HG03442 (cell line): Measurements from ENCODE around the gene EFNA3.

Experiments
- ATAC-seq: cut with Tn5 transposase; IDR thresholded peaks from one replicate; pipeline ENCODE4 v1.9.1; 2021; ENCODE audit warnings: mild to moderate bottlenecking, moderate library complexity; ENCODE audit not compliant: unreplicated experiment

The EFNA3 gene, protein sequence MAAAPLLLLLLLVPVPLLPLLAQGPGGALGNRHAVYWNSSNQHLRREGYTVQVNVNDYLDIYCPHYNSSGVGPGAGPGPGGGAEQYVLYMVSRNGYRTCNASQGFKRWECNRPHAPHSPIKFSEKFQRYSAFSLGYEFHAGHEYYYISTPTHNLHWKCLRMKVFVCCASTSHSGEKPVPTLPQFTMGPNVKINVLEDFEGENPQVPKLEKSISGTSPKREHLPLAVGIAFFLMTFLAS

DNA sequence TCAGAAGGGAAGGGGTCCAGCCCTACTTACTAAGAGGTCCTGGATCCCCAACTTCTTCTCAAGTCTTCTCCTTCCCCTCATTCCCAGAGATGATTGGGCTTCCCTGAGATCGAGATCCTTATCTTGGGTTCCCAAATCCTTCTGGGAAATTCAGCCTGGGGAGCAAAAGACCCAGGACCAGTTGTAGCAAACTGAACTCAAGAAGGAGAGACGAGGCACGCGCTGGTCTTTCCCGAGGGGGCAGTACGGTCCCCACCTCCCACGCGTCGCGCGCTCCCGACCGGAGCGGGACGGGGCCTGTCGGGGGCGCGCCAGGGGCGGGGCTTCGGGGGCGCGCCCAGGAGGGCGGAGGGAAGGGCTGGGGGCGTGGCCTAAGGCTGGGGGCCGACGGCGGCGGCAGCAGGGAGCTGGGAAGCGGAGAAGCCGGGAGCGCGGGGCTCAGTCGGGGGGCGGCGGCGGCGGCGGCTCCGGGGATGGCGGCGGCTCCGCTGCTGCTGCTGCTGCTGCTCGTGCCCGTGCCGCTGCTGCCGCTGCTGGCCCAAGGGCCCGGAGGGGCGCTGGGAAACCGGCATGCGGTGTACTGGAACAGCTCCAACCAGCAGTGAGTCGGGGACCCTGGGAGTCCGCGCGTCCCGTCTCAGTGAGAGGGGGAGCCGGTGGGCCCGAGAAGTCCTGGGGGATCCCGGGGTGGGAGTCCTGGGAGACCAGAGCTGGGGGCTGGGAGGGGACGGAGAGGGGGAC is at the start of gene EFNA3:
Gene EFNA3, plus strand, starts transcription at position 369 of the 741 bp plus-strand sequence. Its CDS starts 105 bp downstream, at position 474.
- ATAC-seq: no peak

DNA sequence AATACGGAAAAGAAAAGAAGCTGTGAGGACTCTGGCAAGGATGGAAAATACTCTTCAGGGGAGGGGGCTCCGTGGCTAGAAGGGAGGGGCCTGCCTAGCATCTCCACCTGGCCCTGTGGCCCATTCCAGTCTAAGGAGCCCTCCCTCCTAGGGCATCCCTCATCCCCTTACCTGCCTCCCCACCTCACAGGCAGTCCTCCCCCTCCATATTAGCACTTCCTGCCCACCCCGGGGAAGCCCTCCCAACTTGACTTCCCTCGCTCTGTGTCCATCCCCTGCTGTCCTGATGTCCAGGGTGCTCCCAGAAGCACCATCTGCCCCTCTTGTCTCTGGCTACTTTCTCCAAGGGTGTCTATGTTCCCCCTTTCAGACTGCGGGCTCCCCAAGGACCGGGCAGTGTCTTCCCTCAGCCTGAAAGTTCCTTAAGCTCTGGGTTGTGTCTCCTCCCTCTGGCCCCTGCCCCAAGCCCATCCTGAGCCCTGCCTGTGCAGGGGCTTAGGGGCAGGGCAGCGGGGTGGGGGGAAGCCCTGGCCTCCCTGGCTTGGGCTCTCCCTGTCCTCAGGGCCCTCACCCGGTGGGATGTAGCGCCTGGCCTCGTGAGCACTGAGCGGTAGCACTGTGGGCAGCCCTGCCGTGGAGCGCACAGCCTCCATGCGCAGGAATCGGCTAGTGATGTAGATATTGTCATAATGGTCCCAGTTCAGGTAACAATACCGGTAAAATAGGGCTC is 49.0 kb upstream of the EFNA3 start:
- ATAC-seq: no peak

DNA sequence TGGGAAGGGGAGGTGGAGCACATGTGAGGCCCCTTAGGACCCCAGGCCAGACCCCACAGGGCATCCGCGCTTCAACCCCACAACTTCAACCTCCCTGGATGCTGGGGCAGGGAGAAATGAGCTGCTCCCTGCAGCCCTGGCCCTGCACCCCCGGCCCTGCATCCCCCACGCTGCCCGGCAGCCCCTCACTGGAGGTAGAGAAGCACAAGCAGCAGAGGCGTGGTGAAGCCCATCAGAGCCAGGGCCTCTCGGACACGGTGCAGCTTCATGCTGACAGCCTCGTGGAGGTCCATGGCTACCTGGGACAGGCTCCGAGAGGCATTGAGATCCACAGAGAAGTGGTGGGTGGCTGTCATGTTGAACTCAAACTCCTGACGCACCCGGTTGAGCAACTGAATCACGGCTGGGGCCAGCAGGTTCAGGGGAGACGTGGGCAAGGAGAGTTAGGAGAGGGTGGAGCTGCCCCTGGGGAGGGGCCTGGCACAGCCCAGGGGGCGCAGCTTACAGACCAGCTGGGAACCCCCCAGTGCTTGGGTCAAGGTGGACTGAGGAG is 48.3 kb upstream of the EFNA3 start:
- no peak for ATAC-seq

DNA sequence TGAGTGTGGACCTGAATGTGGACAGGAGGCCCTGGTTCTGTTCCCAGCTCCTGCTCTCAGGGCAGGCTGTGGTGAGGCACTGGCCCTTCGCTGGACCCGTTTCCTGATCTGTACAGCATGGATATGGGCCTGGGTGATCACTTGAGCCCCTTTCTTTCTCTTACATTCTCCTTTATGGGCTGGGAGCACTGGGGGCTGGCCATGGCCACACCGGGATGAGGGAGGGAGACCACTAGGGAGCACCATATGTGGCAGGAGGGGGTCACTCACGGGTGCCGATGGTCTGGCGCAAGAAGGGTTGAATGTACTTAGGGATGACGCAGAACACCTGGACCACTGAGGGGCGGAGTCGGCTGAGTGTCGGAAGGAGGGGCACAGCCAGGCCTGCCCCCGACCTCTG is 47.7 kb upstream of the EFNA3 start:
- ATAC-seq: no peak

DNA sequence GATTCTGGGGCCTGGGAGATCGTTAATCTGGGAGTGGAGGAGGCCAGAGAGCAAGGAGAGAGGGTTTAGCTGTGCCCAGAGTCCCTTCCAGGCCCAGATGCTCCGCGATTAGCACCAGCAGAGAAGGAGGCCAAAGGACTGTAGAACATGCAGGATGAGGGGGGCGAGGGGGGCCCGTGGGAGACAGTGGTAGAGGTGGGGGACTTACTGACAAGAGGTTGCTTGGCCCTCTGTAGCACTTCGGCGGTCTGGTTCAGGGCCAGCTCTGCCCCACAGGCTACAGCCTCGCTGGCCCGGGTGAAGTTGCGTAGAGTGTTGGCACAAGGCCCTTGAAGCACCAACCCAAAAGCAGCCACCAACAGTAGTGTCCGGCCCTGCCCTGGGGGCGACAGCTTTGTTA is 45.8 kb upstream of the EFNA3 start:
- ATAC-seq: no peak

DNA sequence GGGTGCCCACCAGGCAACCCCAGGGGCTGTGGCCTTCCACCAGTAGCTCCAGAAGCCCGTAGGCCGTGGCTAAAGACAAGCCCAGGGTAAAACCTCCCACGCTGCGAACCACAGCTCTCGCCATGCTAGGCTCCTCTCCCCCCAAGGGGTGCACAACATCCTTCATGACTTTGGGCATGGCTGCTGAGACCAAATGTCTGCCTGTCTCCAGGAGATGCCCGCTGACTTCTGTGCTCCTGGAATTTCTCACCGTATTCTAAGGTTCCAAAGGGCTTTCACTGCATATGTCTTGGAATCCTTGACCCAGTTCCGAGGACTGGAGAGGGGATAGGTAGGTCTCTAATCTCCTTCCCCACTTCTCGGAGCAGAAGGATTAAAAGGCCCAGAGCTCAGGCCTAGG is 45.1 kb upstream of the EFNA3 start, which contains the start of the genes DCST1 and DCST2:
Gene DCST1, plus strand, starts transcription at position 301 of the 400 bp plus-strand sequence. CDS start 213 bp downstream, outside the sequence.
Gene DCST2, minus strand, starts transcription at position 258 of the 400 bp plus-strand sequence. Its CDS starts 80 bp downstream, at position 178.
- no peak for ATAC-seq

DNA sequence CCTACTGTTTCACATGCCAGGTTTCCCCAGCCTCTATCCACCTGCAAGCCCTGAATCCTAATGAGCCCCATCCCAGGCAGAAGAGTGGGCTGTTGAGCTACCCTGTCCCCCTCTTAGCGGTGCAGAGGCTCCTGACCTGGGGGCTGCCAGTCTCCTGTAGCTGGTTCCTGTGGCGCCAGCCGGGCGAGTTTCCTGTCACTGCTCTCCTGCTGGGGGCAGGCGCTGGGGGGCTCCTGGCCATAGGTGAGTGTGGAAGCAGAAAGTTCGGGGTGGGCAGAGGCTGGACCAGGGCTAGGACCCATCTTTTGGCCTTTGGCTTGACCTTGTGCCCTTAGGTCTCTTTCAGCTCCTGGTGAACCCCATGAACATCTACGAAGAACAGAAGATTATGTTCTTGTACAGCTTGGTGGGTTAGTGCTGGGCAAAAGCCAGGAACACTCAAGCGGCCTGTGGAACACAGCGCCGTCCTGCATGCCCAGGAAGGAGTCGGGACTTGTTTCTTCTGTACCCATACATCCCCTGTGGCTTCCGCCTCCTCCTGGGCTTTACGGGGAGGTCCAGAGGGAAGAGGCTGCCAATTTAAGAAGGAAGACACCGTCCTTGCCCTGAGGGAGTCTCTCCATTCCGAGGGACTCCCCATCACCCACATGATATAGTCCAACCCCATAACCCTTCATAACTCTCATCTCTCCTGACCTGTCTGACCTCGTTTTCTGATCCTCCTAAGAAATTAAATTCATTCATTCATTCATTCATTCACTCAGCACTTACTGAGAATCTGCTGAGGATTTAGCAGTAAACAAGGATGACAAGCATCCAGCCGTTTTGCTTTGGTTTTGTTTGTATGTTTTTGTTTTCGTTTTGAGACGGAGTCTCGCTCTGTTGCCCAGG is 44.1 kb upstream of the EFNA3 start:
- ATAC-seq: no peak

DNA sequence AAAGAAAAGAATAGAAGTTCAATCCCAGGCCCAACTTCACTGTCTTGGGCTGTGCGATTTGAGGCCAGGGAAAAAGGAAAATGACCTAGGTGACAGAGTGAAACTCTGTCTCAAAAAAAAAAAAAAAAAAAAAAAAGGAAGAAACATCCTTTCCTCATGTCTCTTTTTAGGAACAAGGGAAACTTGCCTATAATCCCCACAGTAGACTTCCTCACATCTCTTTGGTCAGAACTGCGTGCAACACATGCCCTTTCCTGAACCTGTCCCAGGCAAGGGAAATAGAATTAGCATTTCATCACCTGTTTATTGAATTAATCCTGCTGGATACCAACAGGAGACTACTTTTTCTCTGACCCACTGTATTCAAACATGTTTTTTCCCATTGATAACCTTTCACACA is 42.7 kb upstream of the EFNA3 start:
- ATAC-seq: no peak

DNA sequence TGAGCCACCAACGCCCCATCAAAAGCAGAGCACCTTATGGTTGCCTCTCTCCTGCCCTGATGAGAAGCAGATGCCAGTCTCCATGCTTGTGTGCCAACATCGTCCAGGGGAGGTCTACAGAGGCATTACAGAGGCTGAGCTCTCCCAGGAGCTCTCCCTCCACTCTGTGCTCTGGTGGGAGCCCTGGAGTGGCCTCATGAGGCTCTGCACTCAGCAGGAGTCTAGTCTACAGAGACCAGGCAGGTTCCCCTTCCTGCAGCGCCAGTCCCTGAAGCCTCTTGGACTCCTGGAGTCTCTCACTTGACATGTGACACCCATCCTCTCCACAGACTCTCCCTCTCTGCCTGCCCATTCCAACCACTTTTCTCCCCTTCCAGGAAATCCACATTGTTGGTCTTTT is 41.6 kb upstream of the EFNA3 start:
- no peak for ATAC-seq

DNA sequence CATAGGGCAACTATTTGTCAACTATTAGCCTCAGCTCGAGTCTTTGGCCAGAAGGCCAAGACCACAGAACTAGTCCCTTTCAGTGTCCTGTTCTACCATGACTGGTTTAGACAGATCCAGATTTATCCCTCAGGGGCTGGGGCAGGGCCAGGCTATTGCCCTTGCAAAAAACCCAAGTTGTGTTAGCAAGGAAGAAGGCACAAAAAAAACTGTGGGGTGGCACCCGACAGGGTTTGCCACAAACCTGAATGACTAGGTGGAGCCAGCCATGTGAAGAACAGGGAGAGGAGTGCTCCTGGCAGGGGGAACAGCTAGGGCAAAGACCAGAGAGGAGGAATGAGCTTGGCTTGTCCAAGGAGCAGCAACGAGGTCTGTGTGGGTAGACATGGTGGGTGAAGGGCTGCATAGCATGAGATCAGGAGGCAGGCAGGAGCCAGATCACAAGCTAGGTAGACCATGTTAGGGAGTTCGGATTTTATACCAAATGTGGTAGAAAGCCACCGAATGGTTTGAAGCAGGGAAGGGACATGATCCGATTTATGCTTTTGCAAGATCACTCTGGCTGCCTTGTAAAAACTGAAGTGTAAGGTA is 40.7 kb upstream of the EFNA3 start:
- no peak for ATAC-seq

DNA sequence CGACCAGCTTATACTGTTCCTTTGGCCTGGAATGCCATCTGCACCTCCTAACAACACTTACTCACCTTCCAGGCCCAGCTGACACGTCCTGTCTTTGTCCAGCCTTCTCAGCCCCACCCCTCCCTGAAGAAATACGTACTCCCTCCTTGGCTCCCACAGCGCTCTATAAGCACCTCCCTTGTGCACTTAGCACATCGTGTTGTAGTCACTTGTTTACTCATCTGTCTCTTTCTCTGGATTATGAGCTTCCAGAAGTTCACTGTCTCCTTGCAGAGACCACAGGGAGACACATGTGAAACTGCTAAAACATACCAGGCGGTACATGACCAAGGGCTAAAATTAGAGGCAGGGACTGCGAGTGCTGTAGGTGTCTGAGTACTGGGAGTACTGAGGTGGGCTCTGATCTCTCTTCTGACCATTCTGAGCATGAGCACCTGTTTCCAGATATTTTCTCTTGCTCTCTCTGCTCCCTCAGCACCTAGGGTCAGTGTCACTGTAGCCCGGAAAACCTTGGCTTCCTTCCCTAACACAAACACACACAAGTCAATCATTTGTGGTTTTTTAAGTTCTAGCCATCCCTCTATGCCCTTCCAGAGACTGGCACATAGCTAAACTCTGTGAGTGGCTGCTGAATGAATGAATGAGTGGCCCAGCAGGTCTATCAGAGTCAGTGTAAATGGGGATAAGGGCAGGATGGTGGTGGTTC is 39.9 kb upstream of the EFNA3 start:
- ATAC-seq: no peak

DNA sequence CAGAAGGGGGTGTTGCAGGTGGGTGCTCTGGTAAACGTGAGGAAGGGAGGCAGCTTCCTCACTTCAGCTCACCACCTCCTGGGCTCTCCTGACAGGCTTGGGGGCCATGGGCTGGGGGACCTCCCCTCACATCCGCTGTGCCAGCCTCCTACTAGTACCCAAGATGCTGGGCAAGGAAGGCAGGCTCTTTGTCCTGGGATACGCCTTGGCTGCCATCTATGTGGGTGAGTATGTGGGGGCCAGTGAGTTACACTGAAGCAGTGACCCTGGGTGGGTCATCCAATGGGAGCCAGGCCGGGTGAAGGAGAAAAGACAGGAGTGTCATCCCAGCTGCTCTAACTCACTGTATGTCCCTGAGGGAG is 39.3 kb upstream of the EFNA3 start:
- no peak for ATAC-seq

DNA sequence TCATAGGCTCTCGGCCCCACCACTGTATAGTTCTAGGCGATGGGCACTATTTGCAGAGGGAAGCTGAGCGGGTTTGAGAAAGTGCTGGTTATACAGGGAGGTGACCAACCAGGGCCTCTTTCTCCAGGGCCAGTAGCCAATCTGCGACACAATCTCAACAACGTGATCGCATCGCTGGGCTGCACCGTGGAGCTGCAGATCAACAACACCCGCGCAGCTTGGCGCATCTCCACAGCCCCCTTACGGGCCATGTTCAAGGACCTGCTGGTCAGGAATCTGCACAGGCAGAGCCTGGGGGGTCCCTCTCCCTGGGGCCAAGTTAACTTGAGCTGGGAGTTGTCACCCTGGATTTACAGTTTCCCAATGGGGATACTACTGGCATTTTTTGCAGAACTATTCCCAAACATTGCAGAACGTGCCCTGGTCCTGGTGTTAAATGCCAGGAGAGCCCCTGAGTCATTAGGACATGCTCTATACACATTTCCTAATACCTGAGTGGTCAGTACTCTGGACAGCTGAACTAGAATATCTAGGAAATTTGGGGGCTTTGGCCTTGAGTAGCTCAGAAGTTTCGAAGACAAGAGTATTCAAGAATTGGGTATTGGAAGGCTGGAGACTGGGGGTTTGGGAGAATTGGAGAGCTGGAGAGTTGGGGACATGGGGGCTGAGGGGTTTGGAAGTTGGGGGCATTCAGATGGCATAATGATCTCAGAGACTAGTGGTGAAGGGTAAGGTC is 38.1 kb upstream of the EFNA3 start:
- ATAC-seq: no peak

DNA sequence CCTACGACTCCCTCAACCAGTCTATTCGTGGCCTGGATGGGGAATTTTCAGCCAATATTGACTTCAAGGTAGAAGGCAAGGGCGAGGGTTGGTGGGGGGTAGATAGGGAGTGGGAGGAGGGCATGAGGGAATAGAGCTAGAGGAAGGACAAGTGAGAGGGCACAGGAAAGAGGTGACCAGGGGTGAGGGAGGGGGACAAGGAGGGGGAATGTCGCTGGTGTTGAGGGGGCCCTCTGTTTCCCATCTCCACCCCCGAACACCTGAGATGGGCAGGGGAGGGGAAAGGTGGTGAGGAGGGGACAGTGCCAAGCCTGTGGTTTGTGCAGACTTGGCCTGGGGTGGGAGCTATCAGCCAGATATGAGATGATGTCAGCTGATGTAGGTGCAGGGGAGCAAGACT is 35.8 kb upstream of the EFNA3 start:
- no peak for ATAC-seq

DNA sequence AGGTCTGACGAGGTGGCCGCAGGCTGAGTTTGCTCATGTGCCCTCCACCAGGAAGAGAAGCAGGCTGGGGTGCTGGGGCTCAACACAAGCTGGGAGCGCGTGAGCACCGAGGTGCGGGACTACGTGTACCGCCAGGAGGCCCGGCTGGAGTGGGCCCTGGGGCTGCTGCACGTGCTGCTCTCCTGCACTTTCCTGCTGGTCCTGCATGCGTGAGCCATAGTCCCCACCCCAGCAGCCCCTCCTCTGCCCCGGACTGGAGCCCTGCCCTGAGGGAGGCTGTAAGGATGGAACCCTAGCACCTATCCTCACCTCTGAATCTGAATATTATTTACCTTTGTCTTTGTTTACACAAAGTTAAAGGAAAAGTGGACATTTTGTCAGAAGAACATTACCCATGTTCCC is 35.3 kb upstream of the EFNA3 start:
- ATAC-seq: no peak

DNA sequence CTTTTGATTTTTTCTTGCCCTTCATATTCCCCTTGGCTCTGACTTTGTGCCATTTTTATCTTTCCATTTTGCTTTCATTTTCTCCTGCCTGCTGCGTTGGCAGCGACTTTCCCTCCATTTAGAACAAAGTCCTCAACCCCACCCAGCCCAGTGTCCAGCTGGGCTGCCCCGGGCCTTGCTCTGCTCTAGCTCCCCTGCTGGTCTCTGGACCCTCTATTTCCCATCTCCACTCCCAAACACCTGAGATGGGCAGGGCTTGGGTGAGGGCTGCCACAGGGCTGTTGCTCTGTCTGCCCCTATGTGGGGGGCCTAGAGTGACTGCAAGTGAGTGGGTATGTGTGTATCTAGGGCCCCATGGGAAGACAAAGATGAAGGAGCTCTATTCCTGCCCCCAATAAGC is 34.8 kb upstream of the EFNA3 start:
- ATAC-seq: no peak

DNA sequence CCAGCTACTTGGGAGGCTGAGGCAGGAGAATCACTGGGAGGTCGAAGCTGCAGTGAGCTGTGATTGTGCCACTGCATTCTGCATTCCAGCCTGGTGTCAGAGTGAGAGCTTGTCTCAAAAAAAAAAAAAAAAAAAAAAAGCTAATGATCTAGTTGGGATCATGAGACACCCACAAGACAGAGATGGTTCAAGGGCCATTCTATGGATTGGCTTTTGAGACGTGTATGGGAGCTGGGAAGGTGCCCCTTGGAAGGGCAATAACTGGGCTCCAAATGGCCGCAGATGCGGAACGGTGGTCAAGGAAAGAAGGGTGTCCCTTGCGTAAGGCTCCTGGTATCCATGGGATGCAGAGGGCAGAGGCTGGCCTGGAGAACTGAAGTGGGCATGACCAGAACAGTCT is 34.3 kb upstream of the EFNA3 start:
- no peak for ATAC-seq

DNA sequence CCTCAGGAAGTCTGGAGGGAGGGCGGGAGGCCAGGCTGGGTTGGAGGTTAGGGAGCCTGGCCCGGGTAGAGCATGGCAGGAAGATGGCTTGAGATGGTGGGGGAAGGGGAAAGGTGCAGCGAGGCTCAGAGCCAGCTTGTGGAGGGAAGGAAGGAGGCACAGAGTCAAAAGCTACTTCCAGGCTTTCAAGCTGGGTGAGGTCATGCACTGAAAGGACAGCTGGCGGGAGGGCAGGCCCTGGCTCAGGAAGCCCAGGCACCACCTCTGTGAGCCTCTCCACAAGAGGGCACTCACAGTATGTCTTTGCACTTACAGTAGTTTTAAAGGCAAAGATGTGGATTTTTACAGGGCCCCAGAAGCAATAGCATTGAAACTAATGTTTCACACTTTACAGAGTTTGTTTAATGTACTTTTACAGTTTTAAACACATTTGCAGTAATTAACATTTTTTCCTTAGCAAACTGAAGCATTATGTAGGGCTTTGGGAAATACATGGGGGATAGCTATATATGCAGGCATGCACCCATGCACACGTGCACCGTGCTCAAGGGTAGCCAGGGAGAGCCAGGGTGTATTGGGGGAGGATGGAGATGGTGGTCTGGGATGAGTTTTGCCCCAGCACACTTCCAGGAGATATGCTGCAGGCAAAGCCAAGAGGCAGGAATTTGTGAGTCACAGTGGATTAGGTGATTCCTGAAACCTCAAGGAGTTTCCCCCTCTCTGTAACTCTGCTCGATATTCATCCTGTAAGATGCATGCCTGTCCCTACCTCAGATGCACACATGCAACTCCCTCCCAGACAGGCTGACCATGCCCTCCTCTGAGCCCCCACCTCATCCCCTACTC is 33.6 kb upstream of the EFNA3 start:
- ATAC-seq: no peak
